Glutamatergic neuron (in vitro differentiated cells): ENCODE results near the gene NELL2. TPM values are rescaled to one million over a fixed set of nuclear protein-coding genes. Genes with fewer than 3 reads are reported as not detected.

Experiments
- DNase-seq: peaks from one replicate; pipeline ENCODE4 v3.0.0; 2022
- H3K27ac Mint-ChIP-seq: one replicate; pipeline ENCODE4 v1.8.0; 2020; ENCODE audit warnings: mild to moderate bottlenecking, mixed read lengths, inconsistent platforms; ENCODE audit not compliant: unreplicated experiment
- H3K27me3 Mint-ChIP-seq: one replicate; pipeline ENCODE4 v1.8.0; 2020; ENCODE audit warnings: mild to moderate bottlenecking, moderate library complexity, mixed read lengths, inconsistent platforms; ENCODE audit not compliant: unreplicated experiment
- H3K36me3 Mint-ChIP-seq: one replicate; pipeline ENCODE4 v1.8.0; 2020; ENCODE audit warnings: mild to moderate bottlenecking, mixed read lengths, inconsistent platforms; ENCODE audit not compliant: unreplicated experiment
- H3K4me1 Mint-ChIP-seq: one replicate; pipeline ENCODE4 v1.8.0; 2020; ENCODE audit warnings: mild to moderate bottlenecking, low read depth, mixed read lengths, inconsistent platforms; ENCODE audit not compliant: unreplicated experiment
- H3K4me3 Mint-ChIP-seq: one replicate; pipeline ENCODE4 v1.8.0; 2020; ENCODE audit warnings: mild to moderate bottlenecking, mixed read lengths, inconsistent platforms; ENCODE audit not compliant: unreplicated experiment
- H3K9me3 Mint-ChIP-seq: one replicate; pipeline ENCODE4 v1.8.0; 2020; ENCODE audit warnings: mild to moderate bottlenecking, moderate library complexity, mixed read lengths, inconsistent platforms; ENCODE audit not compliant: unreplicated experiment
- total RNA-seq: library from RNA; stranded (reverse); fragmentation: NEBNext Ultra II Directional; extraction: Animal tissue kit (Norgen Biotek cat#: 25700); gene quantifications from one replicate; pipeline ENCODE4 v1.2.1, GENCODE V29; 2021; ENCODE audit not compliant: unreplicated experiment
- TF ChIP-seq, protein P1 (sequence below): fragments of 200-600 bp; sonication (generic); IDR thresholded peaks from one replicate; pipeline ENCODE4 v1.5.0; 2021; ENCODE audit not compliant: partially characterized antibody, unreplicated experiment

The NELL2 gene
- total RNA-seq, 1 donor from 2014 or later: 140 TPM

- no peak overlapping the region for H3K27ac Mint-ChIP-seq
- peaks cover 5% of the 10 kb centered on the region for H3K9me3 Mint-ChIP-seq
- no peak overlapping the region for H3K4me3 Mint-ChIP-seq
- H3K27me3 Mint-ChIP-seq: no peaks in the 10 kb centered on the region
- TF ChIP-seq, protein P1, sequence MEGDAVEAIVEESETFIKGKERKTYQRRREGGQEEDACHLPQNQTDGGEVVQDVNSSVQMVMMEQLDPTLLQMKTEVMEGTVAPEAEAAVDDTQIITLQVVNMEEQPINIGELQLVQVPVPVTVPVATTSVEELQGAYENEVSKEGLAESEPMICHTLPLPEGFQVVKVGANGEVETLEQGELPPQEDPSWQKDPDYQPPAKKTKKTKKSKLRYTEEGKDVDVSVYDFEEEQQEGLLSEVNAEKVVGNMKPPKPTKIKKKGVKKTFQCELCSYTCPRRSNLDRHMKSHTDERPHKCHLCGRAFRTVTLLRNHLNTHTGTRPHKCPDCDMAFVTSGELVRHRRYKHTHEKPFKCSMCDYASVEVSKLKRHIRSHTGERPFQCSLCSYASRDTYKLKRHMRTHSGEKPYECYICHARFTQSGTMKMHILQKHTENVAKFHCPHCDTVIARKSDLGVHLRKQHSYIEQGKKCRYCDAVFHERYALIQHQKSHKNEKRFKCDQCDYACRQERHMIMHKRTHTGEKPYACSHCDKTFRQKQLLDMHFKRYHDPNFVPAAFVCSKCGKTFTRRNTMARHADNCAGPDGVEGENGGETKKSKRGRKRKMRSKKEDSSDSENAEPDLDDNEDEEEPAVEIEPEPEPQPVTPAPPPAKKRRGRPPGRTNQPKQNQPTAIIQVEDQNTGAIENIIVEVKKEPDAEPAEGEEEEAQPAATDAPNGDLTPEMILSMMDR: no peak
- DNase-seq: no peak
- H3K36me3 Mint-ChIP-seq: peaks cover 14% of the 10 kb centered on the region
- H3K4me1 Mint-ChIP-seq: peaks cover 7% of the 10 kb centered on the region
These were observed 202.3 kb downstream of the NELL2 start for GRCh38 chr12:44673811-44674210.

DNA sequence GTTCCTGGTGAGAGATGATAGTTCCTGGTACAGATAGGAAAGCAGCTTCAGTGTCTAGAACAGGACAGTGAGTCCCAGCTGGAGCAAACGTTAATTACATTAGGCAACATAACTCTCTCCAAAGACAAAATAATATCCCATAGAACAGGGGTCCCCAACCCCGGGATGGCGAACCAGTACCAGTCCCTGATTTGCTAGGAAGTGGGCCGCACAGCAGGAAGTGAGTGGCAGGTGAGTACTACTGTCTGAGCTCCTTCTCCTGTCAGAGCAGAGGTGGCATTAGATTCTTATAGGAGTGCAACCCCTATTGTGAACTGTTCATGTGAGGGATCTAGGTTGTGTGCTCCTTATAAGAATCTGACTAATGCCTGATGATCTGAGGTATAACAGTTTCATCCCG lies 204.1 kb downstream of the NELL2 start:
- Mint-ChIP-seq H3K4me1 (peaks cover 7% of the 10 kb centered on the region), H3K36me3 (peaks cover 14% of the 10 kb centered on the region), H3K27ac (peak overlapping the region; percentile 40), H3K27me3 (peaks cover 1% of the 10 kb centered on the region), H3K4me3 (no peak overlapping the region), H3K9me3 (peaks cover 5% of the 10 kb centered on the region)
- TF ChIP-seq, protein P1: no peak
- DNase-seq: no peak

- Mint-ChIP-seq H3K27ac (no peak overlapping the region), H3K4me3 (no peak overlapping the region), H3K27me3 (peaks cover 1% of the 10 kb centered on the region), H3K36me3 (peaks cover 14% of the 10 kb centered on the region), H3K9me3 (peaks cover 5% of the 10 kb centered on the region), H3K4me1 (peaks cover 5% of the 10 kb centered on the region)
- no peak for DNase-seq
- TF ChIP-seq, protein P1: no peak
These were observed 207.7 kb downstream of the NELL2 start for GRCh38 chr12:44668443-44668842.

- peaks cover 14% of the 10 kb centered on the region for H3K36me3 Mint-ChIP-seq
- H3K27me3 Mint-ChIP-seq: peaks cover 1% of the 10 kb centered on the region
- H3K27ac Mint-ChIP-seq: no peak overlapping the region
- no peak overlapping the region for H3K4me3 Mint-ChIP-seq
- no peak for DNase-seq
- H3K4me1 Mint-ChIP-seq: peaks cover 5% of the 10 kb centered on the region
- TF ChIP-seq, protein P1: no peak
- peaks cover 5% of the 10 kb centered on the region for H3K9me3 Mint-ChIP-seq
These were observed 208.7 kb downstream of the NELL2 start for GRCh38 chr12:44667461-44667860.

GRCh38 chr12:44663291-44663690 lies 212.8 kb downstream of the NELL2 start:
- H3K27ac Mint-ChIP-seq: no peak overlapping the region
- H3K4me1 Mint-ChIP-seq: no peaks in the 10 kb centered on the region
- TF ChIP-seq, protein P1: no peak
- H3K27me3 Mint-ChIP-seq: peaks cover 1% of the 10 kb centered on the region
- H3K4me3 Mint-ChIP-seq: no peak overlapping the region
- no peaks in the 10 kb centered on the region for H3K9me3 Mint-ChIP-seq
- DNase-seq: no peak
- peaks cover 6% of the 10 kb centered on the region for H3K36me3 Mint-ChIP-seq
